ENCODE data around the gene TTLL11.

The TTLL11 gene

DNA sequence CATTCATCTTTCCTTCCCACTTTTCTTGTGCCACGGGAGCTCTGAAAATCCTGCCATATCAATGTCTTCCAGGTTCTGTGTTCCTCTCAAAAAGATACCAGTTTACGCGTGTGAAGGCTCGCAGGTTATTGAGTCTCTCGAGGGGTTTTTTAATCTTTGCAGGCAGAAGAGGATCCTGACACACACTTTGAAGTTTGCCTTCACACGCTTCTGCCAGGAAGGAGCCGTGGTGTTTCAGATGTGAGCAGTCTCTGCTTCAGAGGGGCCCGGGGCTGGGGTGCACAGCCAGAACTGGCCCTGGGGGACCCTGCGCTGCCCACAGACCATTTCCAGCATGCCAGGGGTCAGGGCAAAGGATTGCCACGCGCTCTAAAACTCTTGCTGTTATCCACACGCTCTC lies 167.2 kb downstream of the TTLL11 start:
- Histone ChIP-seq H4K20me1 (no peaks in the 10 kb centered on the region), H3K4me2 (peak overlapping the region in 9 of 11 experiments; percentile 24 to 72 (median 60); a peak in 17 of 22 replicates), H3K4me1 (peaks cover 0 to 31% (median 22%) of the 10 kb centered on the region in 10 experiments; a peak in 15 of 20 replicates), H3K27ac (no peak overlapping the region), H3K9ac (peak overlapping the region in 3 of 11 experiments; percentile 11 to 47 (median 28); a peak in 2 of 22 replicates), H3K9me3 (replicated peaks in 1 of 11) (no peaks in the 10 kb centered on the region), H3K27me3 (0 out of 22 replicates have a peak, but pooled peaks cover 0 to 8% (median 0%) of the 10 kb centered on the region in 11 experiments), H3K4me3 (no peak overlapping the region), H3K36me3 (no peaks in the 10 kb centered on the region)
- TF ChIP-seq Cebpa-rat (IDR thresholded peaks at IDR 0.05), result no peak

DNA sequence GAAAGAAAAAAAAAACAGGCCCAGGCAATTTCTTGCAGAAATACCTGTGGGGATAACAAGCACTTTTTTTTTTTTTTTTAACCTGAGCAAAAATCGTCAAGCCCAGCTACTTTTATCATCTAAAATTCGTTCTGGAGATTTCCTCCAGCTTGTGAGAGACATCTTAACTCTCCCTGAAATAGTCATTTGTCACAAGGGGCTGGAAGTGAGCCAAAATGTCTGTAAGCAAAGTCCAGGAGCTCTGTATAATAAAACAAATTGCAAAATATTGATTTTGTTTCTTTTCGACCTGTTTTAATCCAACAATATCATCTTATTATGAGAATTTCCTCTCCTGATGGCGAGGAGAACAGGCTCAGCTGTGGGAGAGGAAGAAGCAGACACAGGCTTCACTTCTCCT lies 168.4 kb downstream of the TTLL11 start:
- Histone ChIP-seq H3K27me3 (0 out of 22 replicates have a peak, but pooled peaks cover 0 to 8% (median 0%) of the 10 kb centered on the region in 11 experiments), H3K4me1 (peaks cover 0 to 36% (median 24%) of the 10 kb centered on the region in 10 experiments; a peak in 15 of 20 replicates), H3K36me3 (no peaks in the 10 kb centered on the region), H3K27ac (no peak overlapping the region), H3K4me2 (no peak overlapping the region), H3K9ac (no peak overlapping the region), H3K9me3 (replicated peaks in 1 of 11) (no peaks in the 10 kb centered on the region), H3K4me3 (no peak overlapping the region), H4K20me1 (no peaks in the 10 kb centered on the region)
- TF ChIP-seq Cebpa-rat (IDR thresholded peaks at IDR 0.05), result no peak

DNA sequence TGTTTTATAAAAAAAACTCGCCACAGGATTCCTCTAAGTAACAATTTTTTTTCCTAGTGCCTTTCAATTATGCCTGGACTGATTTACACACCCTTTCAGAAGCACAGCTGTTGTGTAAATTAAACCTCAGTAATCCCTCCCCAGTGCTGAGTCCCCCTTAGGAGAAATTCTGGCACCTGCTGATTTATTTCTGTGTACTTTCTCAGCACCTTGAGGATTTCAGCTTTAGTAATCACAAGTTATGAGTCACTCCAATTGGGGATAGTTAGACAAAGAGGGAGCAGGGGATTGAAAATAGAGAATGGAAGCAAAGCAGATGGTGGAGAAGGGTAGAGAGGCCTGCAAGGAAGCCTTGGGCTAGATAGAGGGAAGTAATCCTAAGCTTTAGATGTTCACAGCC lies 171.7 kb downstream of the TTLL11 start:
- Histone ChIP-seq H3K9me3 (replicated peaks in 1 of 11) (no peaks in the 10 kb centered on the region), H3K27me3 (0 out of 22 replicates have a peak, but pooled peaks cover 0 to 6% (median 0%) of the 10 kb centered on the region in 11 experiments), H3K9ac (no peak overlapping the region), H3K4me1 (peaks cover 0 to 35% (median 28%) of the 10 kb centered on the region in 10 experiments; a peak in 16 of 20 replicates), H3K27ac (no peak overlapping the region), H3K36me3 (no peaks in the 10 kb centered on the region), H4K20me1 (no peaks in the 10 kb centered on the region), H3K4me3 (no peak overlapping the region), H3K4me2 (peak overlapping the region in 7 of 11 experiments; percentile 12 to 53 (median 35); a peak in 10 of 22 replicates)
- no peak for TF ChIP-seq Cebpa-rat (IDR thresholded peaks at IDR 0.05)

DNA sequence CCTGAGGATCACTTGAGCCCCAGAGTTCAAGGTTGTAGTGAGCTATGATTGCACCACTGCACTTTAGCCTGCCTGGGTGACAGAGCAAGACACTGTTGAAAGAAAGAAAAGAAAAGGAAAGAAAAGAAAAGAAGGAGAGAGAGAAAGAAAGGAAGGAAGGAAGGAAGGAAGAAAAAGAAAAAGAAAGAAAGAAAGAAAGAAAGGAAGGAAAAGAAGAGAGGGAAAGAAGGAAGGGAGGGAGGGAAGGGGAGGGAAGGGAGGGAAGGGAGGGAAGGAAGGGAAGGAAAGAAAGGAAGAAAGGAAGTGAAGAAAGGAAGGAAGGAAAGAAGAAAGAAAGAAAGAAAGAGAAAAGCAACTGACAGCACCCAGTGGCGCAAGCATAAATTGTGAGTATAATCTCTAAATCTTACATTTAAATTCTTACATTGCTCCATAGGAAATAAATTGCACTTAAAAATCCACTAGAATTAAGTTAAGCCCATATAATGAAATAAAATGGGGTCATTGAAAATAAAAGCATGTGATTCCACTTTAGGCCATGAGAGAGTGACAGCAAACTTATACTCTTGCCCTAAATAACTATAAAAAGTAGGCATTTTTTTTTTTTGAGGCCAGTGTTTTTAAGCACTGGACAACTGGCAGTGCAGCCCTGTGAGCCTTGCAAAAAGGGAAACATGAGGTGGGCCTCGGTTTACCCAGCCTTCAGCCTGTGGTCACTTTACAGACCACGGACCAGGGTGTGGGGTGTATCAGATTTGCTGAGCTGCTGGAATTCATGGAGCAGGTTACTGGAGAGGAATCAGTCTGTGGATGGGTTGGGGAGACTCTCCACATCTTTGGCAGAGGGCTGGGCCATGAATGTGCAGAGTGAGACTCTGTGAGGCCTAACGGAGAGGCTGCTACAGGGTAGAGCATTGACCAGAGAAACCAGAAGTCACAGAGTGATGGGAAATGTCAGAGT lies 175.5 kb downstream of the TTLL11 start:
- H3K4me2 ChIP-seq, result peak overlapping the region in 8 of 11 experiments; percentile 6 to 56 (median 38); a peak in 11 of 22 replicates
- H3K27ac ChIP-seq, result no peak overlapping the region
- peaks cover 5 to 24% (median 18%) of the 10 kb centered on the region in 10 experiments; a peak in 19 of 20 replicates for H3K4me1 ChIP-seq
- no peaks in the 10 kb centered on the region for H4K20me1 ChIP-seq
- H3K36me3 ChIP-seq, result no peaks in the 10 kb centered on the region
- no peak overlapping the region for H3K9ac ChIP-seq
- TF ChIP-seq Cebpa-rat (IDR thresholded peaks at IDR 0.05), result no peak
- H3K9me3 ChIP-seq (replicated peaks in 1 of 11), result no peaks in the 10 kb centered on the region
- no peaks in the 10 kb centered on the region for H3K27me3 ChIP-seq
- H3K4me3 ChIP-seq, result no peak overlapping the region

DNA sequence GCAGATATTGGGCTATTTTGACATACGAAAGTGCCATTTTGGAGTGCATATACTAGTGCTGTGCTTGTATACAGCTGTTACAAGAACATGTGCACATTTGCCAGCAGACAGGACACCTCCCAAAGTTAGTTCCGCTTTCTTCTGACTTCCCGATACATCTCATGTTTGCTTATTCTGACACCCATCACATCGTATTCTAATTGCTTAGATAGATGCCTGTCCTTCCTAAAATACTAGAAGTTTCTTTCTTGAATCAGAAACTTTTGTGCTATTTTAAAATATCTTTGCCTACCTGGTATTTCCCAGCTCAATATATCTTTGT lies 177.8 kb downstream of the TTLL11 start:
- Histone ChIP-seq H3K9ac (no peak overlapping the region), H3K4me1 (peaks cover 9 to 22% (median 16%) of the 10 kb centered on the region in 10 experiments; a peak in 17 of 20 replicates), H3K27me3 (no peaks in the 10 kb centered on the region), H3K36me3 (no peaks in the 10 kb centered on the region), H4K20me1 (no peaks in the 10 kb centered on the region), H3K4me3 (no peak overlapping the region), H3K27ac (no peak overlapping the region), H3K9me3 (replicated peaks in 1 of 11) (no peaks in the 10 kb centered on the region), H3K4me2 (no peak overlapping the region)
- TF ChIP-seq Cebpa-rat (IDR thresholded peaks at IDR 0.05), result no peak

DNA sequence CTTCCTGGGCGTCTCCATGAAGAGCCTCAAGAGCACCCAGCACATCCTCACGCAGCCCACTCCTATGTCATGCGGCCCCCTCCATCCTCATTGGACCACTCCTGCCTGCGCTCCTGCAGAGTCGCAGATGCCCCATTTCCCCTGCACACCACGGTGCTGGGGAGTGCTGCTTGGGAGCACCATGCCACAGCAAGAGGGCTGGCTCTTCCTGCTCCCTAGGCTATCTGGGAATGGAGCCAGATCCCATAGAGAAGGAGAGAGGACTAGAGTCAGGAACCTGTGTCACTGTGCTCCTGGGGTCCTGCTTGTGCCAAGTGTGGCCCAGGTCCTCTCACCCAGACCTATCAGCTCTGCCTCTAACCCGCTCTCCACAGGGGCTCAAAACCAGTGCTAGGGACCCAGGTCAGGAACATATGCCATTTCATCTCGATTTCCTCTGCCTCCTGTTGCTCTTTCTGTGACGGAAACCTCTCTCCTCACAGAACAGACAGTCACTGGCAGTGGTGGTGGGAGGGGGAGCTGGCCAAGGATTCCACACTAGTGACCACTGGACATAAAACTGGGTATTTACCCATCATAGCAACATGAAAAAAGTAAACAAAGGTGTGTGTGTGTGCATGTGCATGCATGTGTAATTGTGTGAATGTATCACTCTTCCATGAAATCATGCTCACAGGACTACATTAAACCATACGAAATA lies 178.4 kb downstream of the TTLL11 start:
- H3K4me2 ChIP-seq, result no peak overlapping the region
- TF ChIP-seq Cebpa-rat (IDR thresholded peaks at IDR 0.05), result no peak
- no peaks in the 10 kb centered on the region for H3K9me3 ChIP-seq (replicated peaks in 1 of 11)
- H3K9ac ChIP-seq, result no peak overlapping the region
- H3K27me3 ChIP-seq, result no peaks in the 10 kb centered on the region
- no peaks in the 10 kb centered on the region for H3K36me3 ChIP-seq
- no peak overlapping the region for H3K4me3 ChIP-seq
- H4K20me1 ChIP-seq, result no peaks in the 10 kb centered on the region
- peaks cover 9 to 26% (median 20%) of the 10 kb centered on the region in 10 experiments; a peak in 17 of 20 replicates for H3K4me1 ChIP-seq
- H3K27ac ChIP-seq, result no peak overlapping the region

DNA sequence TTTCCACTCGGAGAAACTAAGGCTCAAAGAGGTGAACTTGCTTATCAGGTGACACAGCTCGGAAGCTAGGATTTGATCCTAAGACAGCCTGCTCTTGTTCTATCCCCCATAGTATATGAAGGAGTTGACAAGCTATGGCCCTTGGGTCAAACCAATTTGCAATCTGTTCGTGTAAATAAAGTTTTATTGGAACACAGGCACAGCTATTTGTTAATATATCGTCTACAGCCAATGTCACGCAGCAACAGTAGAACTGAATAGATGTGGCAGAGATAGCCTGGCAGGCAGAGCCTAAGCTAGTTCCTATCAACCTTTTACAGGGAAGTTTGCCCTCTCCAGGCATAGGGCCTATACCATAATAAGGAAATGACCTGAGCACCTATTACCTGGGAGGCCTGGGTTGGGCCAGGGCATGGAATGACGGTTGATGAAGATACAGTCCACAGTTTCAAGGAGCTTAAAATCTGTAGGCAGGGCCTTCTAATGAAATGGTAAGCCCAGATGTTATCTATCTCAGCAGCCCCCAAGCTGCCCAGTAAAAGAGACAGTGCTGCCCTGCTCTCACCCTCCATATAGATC lies 179.0 kb downstream of the TTLL11 start:
- TF ChIP-seq Cebpa-rat (IDR thresholded peaks at IDR 0.05), result no peak
- Histone ChIP-seq H3K9ac (no peak overlapping the region), H3K4me2 (no peak overlapping the region), H3K4me1 (peaks cover 9 to 26% (median 23%) of the 10 kb centered on the region in 10 experiments; a peak in 17 of 20 replicates), H3K9me3 (replicated peaks in 1 of 11) (no peaks in the 10 kb centered on the region), H3K36me3 (no peaks in the 10 kb centered on the region), H4K20me1 (no peaks in the 10 kb centered on the region), H3K27ac (no peak overlapping the region), H3K27me3 (no peaks in the 10 kb centered on the region), H3K4me3 (no peak overlapping the region)

DNA sequence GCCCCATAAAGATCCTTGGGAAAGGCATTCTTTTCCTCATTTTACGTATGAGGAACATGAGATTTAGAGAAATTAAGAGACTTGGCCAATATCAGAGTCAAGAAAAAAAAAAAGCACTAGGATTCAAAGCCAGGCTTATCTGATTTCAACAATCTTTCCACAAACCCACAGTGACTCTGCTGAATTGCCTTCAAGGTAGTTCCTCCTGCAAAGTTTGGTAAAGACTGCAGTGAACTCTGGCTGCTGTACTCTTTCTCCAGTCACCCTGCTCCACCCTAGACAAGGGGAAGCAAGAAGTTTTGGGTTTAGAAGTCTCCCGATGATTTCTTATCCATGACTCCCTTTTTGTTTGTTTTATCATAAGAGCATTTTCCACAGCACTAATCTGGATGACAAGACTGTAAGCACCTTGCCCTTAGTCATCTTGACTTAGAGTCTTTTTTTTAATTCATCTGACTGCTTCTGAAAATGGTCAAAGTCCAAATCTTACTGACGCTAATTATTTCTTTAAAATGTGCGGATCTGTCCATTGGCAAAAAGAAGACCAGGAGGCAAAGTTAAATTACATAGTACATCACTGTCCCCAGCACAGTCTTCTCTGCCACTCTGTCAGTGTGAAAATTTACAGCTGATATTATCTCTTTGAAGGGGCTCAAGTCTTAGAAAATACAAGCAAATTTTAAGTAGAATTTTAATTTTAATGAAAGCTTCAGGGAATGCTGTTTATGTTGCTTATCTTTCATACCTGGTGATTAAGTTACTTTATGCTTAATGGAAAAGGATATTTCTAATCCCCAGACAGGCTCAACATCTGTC lies 180.1 kb downstream of the TTLL11 start:
- Histone ChIP-seq H3K4me3 (no peak overlapping the region), H3K9me3 (replicated peaks in 1 of 11) (no peaks in the 10 kb centered on the region), H3K9ac (no peak overlapping the region), H3K4me2 (peak overlapping the region in 4 of 11 experiments; percentile 6 to 38 (median 26); a peak in 7 of 22 replicates), H3K4me1 (peaks cover 4 to 23% (median 21%) of the 10 kb centered on the region in 10 experiments; a peak in 17 of 20 replicates), H3K27ac (no peak overlapping the region), H3K27me3 (no peaks in the 10 kb centered on the region), H4K20me1 (no peaks in the 10 kb centered on the region), H3K36me3 (no peaks in the 10 kb centered on the region)
- TF ChIP-seq Cebpa-rat (IDR thresholded peaks at IDR 0.05), result no peak

All from BLaER1 treated with 17β-estradiol and CSF1 and Interleukin-3, amounts not matched to agents 10 nM and 100 nM (cell line).